SHP77 (cell line): ENCODE measurements around the gene C2CD4D.
"Not testable (repeated sequence)": the region's sequence is repeated elsewhere in the genome, so short reads cannot be mapped to it uniquely, and the experiment has no call there.

ENCODE experiments used
- DNase-seq, 2 experiments: peaks; one replicate each; lab custom pipeline; 2025; lab: John Stamatoyannopoulos, UW

The C2CD4D gene

GRCh38 chr1:151858886-151859665 lies 19.5 kb upstream of the C2CD4D start:
- DNase-seq: no peak

- DNase-seq: no peak
These were observed 18.6 kb upstream of the C2CD4D start for GRCh38 chr1:151858030-151858746.

- no peak for DNase-seq
These were observed 16.3 kb upstream of the C2CD4D start for GRCh38 chr1:151855933-151856332.

- DNase-seq: not testable (repeated sequence)
These were observed 15.9 kb upstream of the C2CD4D start for GRCh38 chr1:151855516-151855915.

DNA sequence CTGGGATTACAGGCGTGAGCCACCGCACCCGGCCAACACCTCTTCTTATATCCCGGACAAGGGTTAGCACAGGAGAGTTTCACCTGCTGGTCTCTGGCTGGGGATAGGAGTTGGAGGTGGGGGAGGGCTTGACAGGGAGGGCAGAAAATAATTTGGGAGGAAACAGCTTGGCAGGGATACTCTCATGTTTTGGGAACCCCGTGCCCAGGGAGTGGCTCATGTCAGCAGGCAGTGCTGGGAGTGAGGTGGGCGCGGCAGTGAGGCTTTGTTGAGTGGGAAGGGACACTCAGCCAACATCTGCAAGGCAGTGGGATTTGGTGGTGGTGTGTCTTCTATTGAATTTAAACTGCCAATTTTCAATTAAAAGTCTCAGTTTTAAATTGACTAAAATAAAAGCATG lies 15.0 kb upstream of the C2CD4D start:
- no peak for DNase-seq

DNA sequence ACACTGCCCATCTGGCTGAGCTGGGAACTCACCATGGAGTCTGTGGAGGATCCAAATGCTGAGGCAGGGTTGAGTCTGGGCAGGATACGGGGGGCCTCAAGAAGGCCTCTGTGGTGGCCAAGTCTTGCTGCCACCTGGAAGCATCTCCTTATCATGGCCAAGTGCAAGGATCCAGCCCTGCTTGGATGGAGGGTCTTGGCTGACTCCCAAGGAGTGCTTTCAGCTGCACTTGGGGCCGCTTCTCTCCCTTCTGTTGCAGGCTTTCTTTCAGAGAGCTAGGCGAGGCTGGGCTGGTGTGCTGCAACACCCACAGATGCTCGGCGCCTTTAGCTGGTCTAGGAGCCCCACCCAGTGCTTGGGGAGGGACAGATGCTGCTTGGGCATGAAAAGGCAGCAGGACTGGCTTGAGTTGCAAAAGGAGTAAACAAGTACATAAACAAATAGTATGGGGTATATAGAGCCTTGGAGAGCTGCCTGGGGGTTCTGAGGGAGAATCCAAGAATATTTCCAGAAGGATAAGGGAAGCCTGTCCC lies 13.9 kb upstream of the C2CD4D start, which contains the start of gene THEM5:
THEM5 (minus strand) TSS at position 302 of the 533 bp plus-strand sequence; CDS start at position 155, 147 bp downstream.
- DNase-seq: no peak

DNA sequence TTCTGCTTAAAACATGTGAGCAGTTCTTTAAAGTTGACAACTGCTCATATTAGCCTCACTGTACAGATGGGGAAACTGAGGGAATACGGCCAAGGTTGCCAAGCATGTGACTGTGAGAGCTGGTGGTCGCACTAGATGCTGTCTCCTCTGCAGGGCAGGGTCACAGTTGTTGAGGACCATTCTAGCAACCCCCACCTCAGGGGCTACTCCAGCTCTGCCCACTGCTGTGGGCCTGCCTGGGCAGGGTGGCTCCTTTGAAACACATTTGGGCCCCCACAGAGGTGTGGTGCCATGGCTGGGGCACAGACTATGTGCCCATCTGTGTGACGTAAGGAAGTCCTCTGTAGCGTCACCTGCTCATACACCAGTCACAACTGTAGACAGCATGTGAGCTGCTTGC lies 13.1 kb upstream of the C2CD4D start:
- DNase-seq: no peak

- DNase-seq: no peak
These were observed 12.3 kb upstream of the C2CD4D start for GRCh38 chr1:151851886-151852285.

- DNase-seq: no peak
These were observed 10.3 kb upstream of the C2CD4D start for GRCh38 chr1:151849871-151850270.

GRCh38 chr1:151849126-151849525 lies 9.5 kb upstream of the C2CD4D start:
- no peak for DNase-seq

DNA sequence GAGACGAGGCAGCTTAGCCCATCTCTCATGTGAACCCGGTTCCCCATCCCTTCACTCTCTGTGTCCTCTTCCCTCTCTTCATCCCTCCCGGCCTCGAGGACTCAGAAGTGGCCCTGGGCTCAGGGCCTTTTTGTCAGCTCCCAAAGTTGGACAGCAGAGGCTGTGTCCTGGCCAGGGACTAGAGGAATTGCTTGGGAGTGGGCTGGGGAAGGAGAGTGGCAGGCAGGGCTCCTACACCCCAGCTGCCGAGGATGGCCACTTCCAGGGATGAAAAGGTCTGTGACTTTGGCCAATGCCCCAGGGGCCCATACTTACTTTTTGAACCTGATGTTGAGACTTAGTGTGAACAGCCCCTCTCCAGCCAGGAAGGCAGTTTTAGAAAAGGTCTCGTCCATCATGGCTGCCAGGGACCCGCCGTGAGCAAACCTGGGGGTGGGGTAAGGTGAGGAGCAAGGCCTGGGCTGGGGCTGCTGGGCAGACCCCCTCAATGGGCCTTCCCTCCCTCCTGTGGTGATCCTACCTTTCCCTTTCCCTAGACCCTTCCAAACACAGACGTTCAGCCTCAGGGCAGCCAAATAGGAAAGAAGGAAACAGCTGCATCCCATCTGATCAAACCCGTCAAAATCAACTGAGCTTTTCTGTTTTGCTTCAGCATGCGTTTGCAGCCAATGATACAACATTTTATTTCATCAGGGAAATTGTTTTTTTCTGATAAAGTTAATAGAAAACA lies 8.4 kb upstream of the C2CD4D start:
- no peak for DNase-seq

DNA sequence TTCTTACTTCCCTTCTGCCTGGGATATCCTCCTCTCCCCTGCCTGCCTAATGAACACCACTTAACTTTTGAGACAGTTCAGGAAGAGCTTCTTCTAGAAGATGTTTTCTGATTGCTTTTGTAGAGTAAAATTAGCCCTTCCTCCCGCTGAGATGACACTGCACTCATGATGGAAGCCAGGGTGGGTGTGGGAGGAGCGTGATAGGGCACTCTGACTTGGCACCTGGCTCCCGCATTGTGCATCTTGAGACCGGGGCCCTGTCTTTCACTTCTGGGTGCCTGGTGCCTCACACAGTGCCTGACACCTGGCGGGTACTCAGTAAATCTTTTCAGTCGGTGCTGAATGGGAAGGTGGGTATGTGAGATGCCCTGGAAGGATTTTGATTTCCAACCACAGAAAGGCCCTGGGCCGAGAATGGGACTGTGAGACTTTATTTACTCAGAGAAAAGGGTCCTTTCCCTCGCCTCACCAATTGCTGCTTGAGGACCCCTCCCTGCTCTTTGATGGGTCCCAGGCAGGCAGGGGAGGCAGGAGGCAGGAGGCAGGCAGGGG lies 7.1 kb upstream of the C2CD4D start:
- no peak for DNase-seq

- no peak for DNase-seq
These were observed 6.5 kb upstream of the C2CD4D start for GRCh38 chr1:151846062-151846568.

DNA sequence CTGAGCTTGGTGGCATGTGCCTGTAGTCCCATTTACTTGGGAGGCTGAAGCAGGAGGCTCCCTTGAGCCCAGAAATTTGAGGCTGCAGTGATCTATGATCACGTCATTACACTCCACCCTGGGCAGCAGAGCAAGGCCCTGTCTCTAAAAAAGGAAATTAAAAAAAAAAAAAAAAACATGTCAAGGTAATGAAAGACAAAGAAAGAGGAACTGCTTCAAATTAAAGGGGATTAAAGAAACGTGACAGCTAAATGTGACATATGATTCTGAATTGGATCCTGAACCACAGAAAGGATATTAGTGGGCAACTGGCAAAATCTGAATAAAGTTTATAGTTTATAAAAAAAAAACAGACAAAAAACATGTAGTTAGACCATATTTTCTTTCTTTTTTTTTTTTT lies 3.8 kb upstream of the C2CD4D start:
- DNase-seq: no peak

DNA sequence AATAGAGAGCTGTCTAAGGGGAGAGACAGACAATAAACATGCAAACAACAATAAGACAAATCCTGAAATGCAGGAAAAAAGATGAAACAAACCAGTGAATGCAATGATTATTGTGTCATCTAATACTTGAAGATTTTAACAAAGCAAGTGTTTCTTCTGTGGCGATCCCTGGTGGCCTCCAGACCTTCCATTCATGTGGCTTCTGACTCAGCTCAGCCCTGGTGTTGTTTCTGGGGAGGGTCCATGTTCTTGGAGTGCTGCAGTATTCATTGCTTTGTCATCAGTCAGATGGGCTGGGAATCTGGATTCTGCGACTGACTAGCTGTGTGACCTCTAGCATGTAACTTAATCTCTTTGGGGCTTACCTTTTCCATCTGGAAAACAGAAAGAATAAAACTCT lies 1.5 kb upstream of the C2CD4D start:
- DNase-seq: no peak

- no peak for DNase-seq
These were observed 801 bp upstream of the C2CD4D start for GRCh38 chr1:151840421-151840820.

- no peak for DNase-seq
These were observed 573 bp downstream of the C2CD4D start for GRCh38 chr1:151839082-151839412.

DNA sequence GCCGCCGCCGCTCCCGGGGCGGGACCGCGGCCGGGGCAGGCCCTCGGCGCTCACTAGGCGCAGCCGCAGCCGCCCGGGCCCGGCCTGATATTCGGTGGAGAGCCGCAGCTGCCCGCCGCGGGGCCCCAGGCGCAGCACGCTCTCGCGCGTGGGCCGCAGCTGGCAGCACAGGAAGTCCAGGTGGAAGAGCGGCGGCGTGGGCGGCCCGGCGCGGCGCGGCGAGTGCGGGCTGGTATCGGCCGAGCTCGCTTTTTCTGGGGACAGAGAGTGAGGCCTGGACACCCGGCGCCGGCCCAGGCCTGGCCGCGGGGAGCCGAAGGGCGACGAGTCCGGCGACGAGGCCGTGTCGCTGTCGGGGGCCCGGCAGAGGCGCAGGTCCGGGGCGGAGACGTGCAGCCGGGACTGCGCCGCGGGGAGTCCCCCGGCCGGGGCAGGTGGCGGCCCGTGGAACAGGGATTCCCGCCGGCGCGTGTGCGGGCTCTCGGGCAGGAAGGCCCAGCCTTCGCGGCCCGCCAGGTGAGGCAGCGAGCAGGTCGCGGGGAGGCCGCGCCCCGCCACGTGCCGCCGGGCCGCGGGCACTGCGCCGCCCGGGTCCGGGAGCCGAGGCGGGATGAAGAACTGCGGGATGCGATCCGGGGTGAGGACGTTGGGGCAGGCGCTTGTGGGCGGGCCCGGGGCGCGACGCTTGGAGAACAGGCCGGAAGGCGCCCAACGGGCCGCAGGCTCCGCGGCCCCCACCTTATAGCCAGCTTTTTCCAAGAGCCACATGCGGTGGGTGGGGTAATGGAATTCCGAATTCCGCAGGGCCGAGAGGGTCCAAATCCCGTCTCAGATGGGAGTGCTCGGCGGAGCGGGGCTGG lies 1.2 kb downstream of the C2CD4D start:
- DNase-seq: no peak

DNA sequence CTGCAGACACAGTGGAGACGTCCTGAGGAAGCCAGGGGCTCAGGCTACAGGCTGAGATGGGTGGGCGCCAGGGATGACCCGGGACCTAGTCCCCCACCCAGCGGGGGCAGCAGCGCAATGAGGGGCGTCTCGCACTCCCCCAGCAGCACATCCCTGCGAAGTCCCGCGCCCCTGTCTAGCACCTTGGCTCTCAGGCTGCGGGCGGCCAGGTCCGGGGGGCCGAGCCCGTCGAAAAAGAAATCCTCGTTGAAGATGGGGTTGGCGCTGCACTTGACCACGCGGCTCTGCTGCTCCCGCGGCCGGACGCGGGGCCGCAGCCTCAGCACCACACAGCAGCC lies 1.8 kb downstream of the C2CD4D start:
- DNase-seq: no peak

- no peak for DNase-seq
These were observed 2.4 kb downstream of the C2CD4D start for GRCh38 chr1:151837197-151837596.

GRCh38 chr1:151835596-151835995 lies 4.0 kb downstream of the C2CD4D start:
- no peak for DNase-seq
